Pons (tissue), 1 donor: ENCODE results near the gene TRDMT1.

Source experiments
- DNase-seq: peaks from one replicate; pipeline ENCODE4 v3.0.0-alpha.2; 2016; ENCODE audit warnings: low spot score

TRDMT1 gene

GRCh38 chr10:17210361-17210760 lies 8.9 kb upstream of the TRDMT1 start:
- DNase-seq: no peak

- no peak for DNase-seq
Observed at GRCh38 chr10:17209881-17210280, 8.4 kb upstream of the TRDMT1 start.

- DNase-seq: no peak
Observed at GRCh38 chr10:17209302-17209701, 7.8 kb upstream of the TRDMT1 start.

- DNase-seq: no peak
Observed at GRCh38 chr10:17208476-17208875, 7.0 kb upstream of the TRDMT1 start.

- no peak for DNase-seq
Observed at GRCh38 chr10:17206210-17206709, 4.8 kb upstream of the TRDMT1 start.

- no peak for DNase-seq
Observed at GRCh38 chr10:17203416-17203815, 1.9 kb upstream of the TRDMT1 start.

GRCh38 chr10:17202999-17203398 lies 1.5 kb upstream of the TRDMT1 start:
- DNase-seq: no peak

- DNase-seq: no peak
Observed at GRCh38 chr10:17202506-17202905, 1.0 kb upstream of the TRDMT1 start.

- DNase-seq: no peak
Observed at GRCh38 chr10:17201794-17202116, 283 bp upstream of the TRDMT1 start.

- DNase-seq: peak; percentile 38
Observed at GRCh38 chr10:17200001-17200911, 1.2 kb downstream of the TRDMT1 start.

GRCh38 chr10:17199351-17199804 lies 2.1 kb downstream of the TRDMT1 start:
- no peak for DNase-seq

- DNase-seq: no peak
Observed at GRCh38 chr10:17196573-17196972, 4.9 kb downstream of the TRDMT1 start.

- DNase-seq: no peak
Observed at GRCh38 chr10:17196045-17196444, 5.4 kb downstream of the TRDMT1 start.

GRCh38 chr10:17195083-17195482 lies 6.4 kb downstream of the TRDMT1 start:
- no peak for DNase-seq

GRCh38 chr10:17190602-17191001 lies 10.9 kb downstream of the TRDMT1 start:
- no peak for DNase-seq

- no peak for DNase-seq
Observed at GRCh38 chr10:17188644-17189172, 12.8 kb downstream of the TRDMT1 start.

- no peak for DNase-seq
Observed at GRCh38 chr10:17185873-17186272, 15.6 kb downstream of the TRDMT1 start.

GRCh38 chr10:17183110-17183509 lies 18.4 kb downstream of the TRDMT1 start:
- DNase-seq: no peak

GRCh38 chr10:17181751-17182150 lies 19.7 kb downstream of the TRDMT1 start:
- DNase-seq: no peak

GRCh38 chr10:17181110-17181509 lies 20.4 kb downstream of the TRDMT1 start:
- no peak for DNase-seq

GRCh38 chr10:17179002-17179401 lies 22.5 kb downstream of the TRDMT1 start:
- DNase-seq: no peak

- no peak for DNase-seq
Observed at GRCh38 chr10:17178006-17178405, 23.5 kb downstream of the TRDMT1 start.

- DNase-seq: no peak
Observed at GRCh38 chr10:17177014-17177413, 24.5 kb downstream of the TRDMT1 start.

GRCh38 chr10:17176091-17176490 lies 25.4 kb downstream of the TRDMT1 start:
- no peak for DNase-seq
